Natural killer cell (primary cell): Measurements from ENCODE around the gene PKMYT1. TPM values are rescaled to one million over a fixed set of nuclear protein-coding genes. Genes with fewer than 3 reads are reported as not detected.
A peak's percentile ranks its signal among the peaks of the same experiment; 100 is the strongest.

Source experiments
- ATAC-seq, 3 donors: fragments of 150-1000 bp in 2 of 3; fragments of 200-7000 bp in 1 of 3; cut with Tn5 transposase; 1 replicate in 1 of 3; 2 replicates in 2 of 3; pipeline ENCODE4 v1.10.0; 2021; ENCODE audit warnings: mild to moderate bottlenecking in 2 of 3, moderate library complexity in 2 of 3
- DNase-seq, 2 donors: peaks; one replicate each; pipeline versions ENCODE4 v3.0.0 to v3.0.0-alpha.2; 2013 to 2021; ENCODE audit warnings: mixed read lengths in 1 of 2
- H3K27ac ChIP-seq: one replicate; pipeline ENCODE4 v1.5.1; 2013; ENCODE audit warnings: mild to moderate bottlenecking, low read length
- H3K27me3 ChIP-seq: one replicate; pipeline ENCODE4 v1.6.1; 2013; ENCODE audit warnings: low read length; ENCODE audit not compliant: control insufficient read depth, insufficient read depth
- H3K36me3 ChIP-seq: one replicate; pipeline ENCODE4 v1.6.1; 2013; ENCODE audit warnings: low read length; ENCODE audit not compliant: control insufficient read depth, insufficient read depth
- H3K4me1 ChIP-seq: one replicate; pipeline ENCODE4 v1.6.1; 2013; ENCODE audit warnings: low read length; ENCODE audit not compliant: control insufficient read depth, insufficient read depth
- H3K4me3 ChIP-seq: one replicate; pipeline ENCODE4 v1.5.1; 2013; ENCODE audit warnings: low read length
- H3K9me3 ChIP-seq: one replicate; pipeline ENCODE4 v1.6.1; 2013; ENCODE audit warnings: low read length; ENCODE audit not compliant: control insufficient read depth, insufficient read depth
- H3K27ac Mint-ChIP-seq, 2 donors: one replicate each; pipeline ENCODE4 v1.8.0; 2022; ENCODE audit warnings: mild to moderate bottlenecking in 2 of 2, mixed read lengths in 2 of 2, moderate library complexity in 1 of 2
- H3K27me3 Mint-ChIP-seq, 2 donors: one replicate each; pipeline ENCODE4 v1.8.0; 2022; ENCODE audit warnings: low read depth in 2 of 2, mixed read lengths in 2 of 2
- H3K36me3 Mint-ChIP-seq: one replicate; pipeline ENCODE4 v1.8.0; 2022; ENCODE audit warnings: mixed read lengths
- H3K4me1 Mint-ChIP-seq, 2 donors: one replicate each; pipeline ENCODE4 v1.8.0; 2022; ENCODE audit warnings: mixed read lengths in 2 of 2
- H3K4me3 Mint-ChIP-seq: one replicate; pipeline ENCODE4 v1.8.0; 2022; ENCODE audit warnings: mild to moderate bottlenecking, moderate library complexity, mixed read lengths
- H3K9me3 Mint-ChIP-seq, 2 donors: one replicate each; pipeline ENCODE4 v1.8.0; 2022; ENCODE audit warnings: mixed read lengths in 2 of 2
- CTCF ChIP-seq: fragments of 200-600 bp; IDR thresholded peaks from one replicate; pipeline ENCODE4 v1.8.0; 2022; ENCODE audit warnings: antibody characterized with exemption
- WGBS: methylation state at CpG from one replicate; pipeline ENCODE4 v1.1.7; 2013; ENCODE audit warnings: missing lambda C conversion rate; ENCODE audit not compliant: insufficient coverage; 5-methylcytosine and 5-hydroxymethylcytosine counted together
- intact Hi-C: fragments of 100-400 bp; cut with micrococcal nuclease; formaldehyde crosslinking; loops from one replicate; pipeline ENCODE4 v1.14.2; 2022
- total RNA-seq, 4 donors: library from RNA; stranded (reverse); fragments of 120-200 nt in 1 of 4; gene quantifications; one replicate each; pipeline versions ENCODE4 v1.2.3 to v1.2.4, GENCODE V29; 2013 to 2022

The PKMYT1 gene
- total RNA-seq, 3 donors from 2014 or later (not counting 1 experiment from before 2014, with no cell fraction given) = 2.6 to 5.9 (median 3.5) TPM

- H3K36me3 ChIP-seq = peaks cover 16% of the 10 kb centered on the region
- intact Hi-C loops = loop anchor here (2.0 kb wide), 3 partner anchors 22 to 58 kb away; partner anchors contain the start of gene FLYWCH2
- Mint-ChIP-seq H3K4me1 (peaks cover 9 to 16% of the 10 kb centered on the region in 2 donors), H3K9me3 (no peaks in the 10 kb centered on the region), H3K36me3 (no peaks in the 10 kb centered on the region), H3K4me3 (no peak overlapping the region), H3K27me3 (no peaks in the 10 kb centered on the region), H3K27ac (peak overlapping the region in 1 of 2 donors; percentile 46)
- peaks cover 7% of the 10 kb centered on the region for H3K4me1 ChIP-seq
- H3K9me3 ChIP-seq = no peaks in the 10 kb centered on the region
- no peak overlapping the region for H3K4me3 ChIP-seq
- 10% methylated on average over 18 of the region's 19 CpGs for WGBS
- TF ChIP-seq CTCF = peak; percentile 97
- peak; percentile 100 for ATAC-seq
- peak; percentile 81 to 95 for DNase-seq
- H3K27me3 ChIP-seq = no peaks in the 10 kb centered on the region
- no peak overlapping the region for H3K27ac ChIP-seq
These were observed 53.1 kb downstream of the PKMYT1 start for GRCh38 chr16:2927010-2927646.

GRCh38 chr16:2926650-2926999 is 53.6 kb downstream of the PKMYT1 start:
- Mint-ChIP-seq H3K27me3 (no peaks in the 10 kb centered on the region), H3K4me3 (no peak overlapping the region), H3K4me1 (peaks cover 9 to 16% of the 10 kb centered on the region in 2 donors), H3K27ac (peak overlapping the region in 1 of 2 donors; percentile 46), H3K9me3 (no peaks in the 10 kb centered on the region), H3K36me3 (no peaks in the 10 kb centered on the region)
- no peak for ATAC-seq
- peaks cover 16% of the 10 kb centered on the region for H3K36me3 ChIP-seq
- intact Hi-C loops = loop anchor here (2.0 kb wide), 3 partner anchors 22 to 58 kb away; partner anchors contain the start of gene FLYWCH2
- DNase-seq = no peak
- H3K27me3 ChIP-seq = no peaks in the 10 kb centered on the region
- no peaks in the 10 kb centered on the region for H3K9me3 ChIP-seq
- TF ChIP-seq CTCF = no peak
- no peak overlapping the region for H3K27ac ChIP-seq
- no peak overlapping the region for H3K4me3 ChIP-seq
- H3K4me1 ChIP-seq = peaks cover 7% of the 10 kb centered on the region
- WGBS = 71% methylated on average over 5 of the region's 5 CpGs

GRCh38 chr16:2925951-2926649 is 54.1 kb downstream of the PKMYT1 start:
- TF ChIP-seq CTCF = no peak
- H3K4me1 ChIP-seq = peaks cover 7% of the 10 kb centered on the region
- no peak for DNase-seq
- no peaks in the 10 kb centered on the region for H3K9me3 ChIP-seq
- Mint-ChIP-seq H3K4me3 (no peak overlapping the region), H3K9me3 (no peaks in the 10 kb centered on the region), H3K4me1 (peaks cover 9 to 16% of the 10 kb centered on the region in 2 donors), H3K27ac (peak overlapping the region in 1 of 2 donors; percentile 46), H3K27me3 (no peaks in the 10 kb centered on the region), H3K36me3 (no peaks in the 10 kb centered on the region)
- H3K36me3 ChIP-seq = peaks cover 16% of the 10 kb centered on the region
- H3K27ac ChIP-seq = no peak overlapping the region
- 83% methylated on average over 9 of the region's 9 CpGs for WGBS
- no peak for ATAC-seq
- no peaks in the 10 kb centered on the region for H3K27me3 ChIP-seq
- H3K4me3 ChIP-seq = no peak overlapping the region
- intact Hi-C loops = loop anchor here (2.0 kb wide), 3 partner anchors 21 to 57 kb away; partner anchors contain the start of gene FLYWCH2
